ENCODE measurements around the gene DIAPH3.
A peak's percentile ranks its signal among the peaks of the same experiment; 100 is the strongest.

The DIAPH3 gene

DNA sequence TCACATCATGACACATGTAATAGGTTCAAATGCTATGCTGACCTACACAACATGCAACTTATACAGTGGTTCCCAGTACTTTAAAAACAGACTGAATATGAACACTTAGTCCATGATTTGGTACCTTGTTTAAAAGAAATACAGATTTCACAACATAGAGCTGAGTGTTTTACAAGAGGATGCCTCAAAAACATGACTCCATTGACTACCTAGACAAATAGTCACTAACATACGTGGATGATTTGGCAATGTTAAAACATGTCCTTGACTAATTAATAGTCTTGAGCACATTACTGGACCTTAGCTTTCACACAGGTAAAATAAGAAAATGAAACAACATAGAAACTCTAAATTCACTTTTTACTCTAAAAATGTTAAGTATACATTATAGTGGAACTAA lies 300.1 kb downstream of the DIAPH3 start:
- no peak for DNase-seq

DNA sequence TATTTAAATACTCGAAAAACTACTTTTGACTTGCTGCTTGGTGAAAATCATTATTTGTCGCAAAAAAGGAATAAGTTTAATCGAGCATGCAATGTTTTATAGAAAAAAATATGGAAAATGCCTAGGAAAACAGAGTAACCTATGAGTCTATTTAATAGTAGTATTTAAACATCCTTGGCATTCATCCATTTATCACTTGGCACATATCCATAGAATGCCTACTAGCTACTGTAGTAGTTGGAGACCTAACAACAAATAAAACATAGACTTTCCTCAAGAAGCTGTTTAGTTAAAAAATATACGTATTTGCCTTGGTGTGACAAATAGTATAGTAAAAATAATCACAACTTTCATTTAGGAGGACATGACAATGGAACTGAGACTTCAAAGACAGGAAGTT lies 302.1 kb downstream of the DIAPH3 start:
- no peak for DNase-seq

- no peak for DNase-seq
Measured at GRCh38 chr13:59856281-59856810, 307.4 kb downstream of the DIAPH3 start.

DNA sequence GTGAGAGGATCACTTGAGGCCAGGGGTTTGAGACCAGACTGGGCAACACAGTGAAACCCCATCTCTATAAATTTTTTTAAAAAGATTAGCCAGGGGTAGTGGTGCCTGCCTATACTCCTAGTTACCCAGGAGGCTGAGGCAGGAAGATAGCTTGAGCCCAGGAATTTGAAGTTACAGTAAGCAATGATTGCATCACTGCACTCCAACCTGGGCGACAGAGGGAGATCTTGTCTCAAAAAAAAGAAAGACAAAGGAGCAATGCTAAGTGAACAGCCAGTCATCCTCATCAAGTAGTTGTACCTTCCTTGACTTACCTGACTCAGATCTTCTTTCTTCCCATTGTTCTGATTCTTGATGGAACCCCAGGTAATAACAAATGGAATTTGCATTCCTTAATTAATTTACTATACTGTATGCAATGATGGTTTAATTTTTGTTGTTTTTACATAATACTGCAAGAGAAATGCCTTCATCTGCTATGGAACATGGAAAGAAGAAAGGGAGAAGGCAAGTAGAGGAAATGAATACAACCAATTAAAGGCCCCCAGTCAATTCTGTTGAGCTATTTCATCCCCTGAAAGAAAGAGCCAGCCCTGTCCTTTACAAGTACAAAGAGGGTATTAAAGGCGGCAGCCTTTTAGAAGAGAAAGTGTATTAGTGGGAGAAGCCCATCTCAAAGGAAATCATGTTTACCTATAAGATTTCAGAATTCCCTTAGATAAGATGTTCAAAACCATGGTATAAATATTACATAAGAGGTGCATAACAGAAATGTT lies 316.7 kb downstream of the DIAPH3 start:
- no peak for DNase-seq

- DNase-seq = no peak
Measured at GRCh38 chr13:59843040-59843439, 320.7 kb downstream of the DIAPH3 start.

DNA sequence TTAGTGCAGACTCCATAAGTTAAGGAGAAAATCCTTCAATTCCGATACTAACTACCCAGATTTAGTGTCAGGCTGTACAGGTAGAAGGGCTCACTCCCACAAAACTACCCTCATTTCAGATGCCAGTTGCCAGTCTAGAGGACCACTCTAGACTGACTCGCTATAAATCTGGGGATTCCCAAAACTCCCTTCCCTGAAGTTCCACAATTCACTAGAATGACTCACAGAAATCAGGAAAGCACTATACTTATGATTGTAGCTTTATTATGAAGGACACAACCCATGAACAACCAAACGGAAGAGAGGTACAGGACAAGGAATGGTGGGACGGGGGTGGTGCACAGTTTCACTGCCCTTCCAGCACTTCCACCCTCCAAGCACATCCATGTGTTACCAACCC lies 321.2 kb downstream of the DIAPH3 start:
- no peak for DNase-seq

DNA sequence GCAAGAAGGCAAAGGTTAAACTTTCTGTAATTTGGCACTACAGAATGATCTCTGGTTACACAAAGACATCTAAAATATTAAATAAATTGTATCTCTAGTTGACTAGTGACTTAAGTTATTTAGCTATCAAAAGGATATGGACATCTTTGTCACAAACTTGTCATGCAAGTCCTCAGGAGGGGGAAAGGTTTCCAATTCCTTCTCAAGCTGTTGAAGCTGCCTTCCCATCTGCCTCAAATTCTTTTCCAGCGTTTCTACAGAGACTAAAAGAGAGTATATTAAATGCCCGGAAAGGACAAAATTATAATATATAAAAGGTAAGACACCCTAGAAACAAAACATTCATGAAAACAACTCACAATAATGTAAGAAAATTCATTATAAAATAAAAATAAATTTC lies 324.5 kb downstream of the DIAPH3 start:
- DNase-seq = no peak

DNA sequence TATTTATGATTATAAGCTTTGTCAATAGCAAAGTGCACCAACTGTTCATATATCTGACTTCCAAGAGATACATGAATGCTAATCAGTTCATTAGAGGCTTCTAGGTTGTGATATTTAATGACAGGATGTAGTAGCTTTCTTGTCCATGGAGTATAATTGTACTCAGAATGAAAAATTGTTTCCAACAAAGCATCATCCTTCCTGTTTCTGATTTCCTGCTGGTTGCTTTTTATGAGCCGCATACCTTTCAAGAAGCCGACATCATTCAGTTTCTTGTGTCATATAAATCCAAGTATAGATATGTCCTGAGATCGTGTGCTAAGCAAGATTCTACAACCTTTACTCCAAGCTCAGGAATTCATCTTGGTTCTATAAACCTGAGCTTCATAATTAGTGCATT lies 326.6 kb downstream of the DIAPH3 start:
- DNase-seq = no peak

DNA sequence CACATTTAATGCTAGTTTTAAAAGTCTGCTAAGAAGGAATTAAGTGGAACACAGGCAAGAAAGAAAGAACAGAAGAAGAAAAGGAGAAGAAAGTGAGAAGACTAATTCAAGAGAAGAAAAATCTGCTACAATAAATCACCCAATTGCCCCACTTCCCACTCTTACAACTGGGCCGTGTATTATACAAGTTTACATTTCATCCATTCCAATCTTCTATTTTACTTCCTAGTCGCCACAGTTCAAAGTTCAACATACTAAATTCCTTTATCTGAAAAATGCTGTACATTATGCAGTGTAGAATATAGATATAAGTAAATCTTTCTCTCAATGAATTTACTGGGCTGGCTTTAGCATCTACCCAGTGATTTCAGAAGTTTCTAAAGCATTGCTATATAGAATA lies 328.2 kb downstream of the DIAPH3 start:
- DNase-seq = no peak

- no peak for DNase-seq
Measured at GRCh38 chr13:59834801-59835200, 328.9 kb downstream of the DIAPH3 start.

DNA sequence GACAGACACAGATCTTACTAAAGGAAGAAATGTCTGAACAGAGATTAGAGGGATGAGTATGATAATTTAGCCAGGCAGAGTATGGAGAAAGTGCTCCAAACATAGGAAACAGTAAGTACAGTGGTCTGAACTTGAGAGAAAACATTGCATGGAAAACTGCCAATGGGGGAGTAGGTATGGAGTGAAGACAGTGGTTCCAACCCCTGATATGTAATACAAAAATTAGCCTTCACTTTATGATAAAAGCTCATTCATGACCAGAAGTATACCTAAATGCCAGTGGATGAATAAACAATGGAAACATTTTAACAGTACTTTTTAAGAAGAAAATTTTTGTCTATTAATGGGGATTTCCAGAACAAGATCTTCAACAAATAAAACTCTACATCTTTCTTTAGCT lies 334.0 kb downstream of the DIAPH3 start:
- no peak for DNase-seq

GRCh38 chr13:59823486-59823885 lies 340.2 kb downstream of the DIAPH3 start:
- no peak for DNase-seq

- no peak for DNase-seq
Measured at GRCh38 chr13:59809564-59809963, 354.2 kb downstream of the DIAPH3 start.

- no peak for DNase-seq
Measured at GRCh38 chr13:59806801-59807200, 356.9 kb downstream of the DIAPH3 start.

DNA sequence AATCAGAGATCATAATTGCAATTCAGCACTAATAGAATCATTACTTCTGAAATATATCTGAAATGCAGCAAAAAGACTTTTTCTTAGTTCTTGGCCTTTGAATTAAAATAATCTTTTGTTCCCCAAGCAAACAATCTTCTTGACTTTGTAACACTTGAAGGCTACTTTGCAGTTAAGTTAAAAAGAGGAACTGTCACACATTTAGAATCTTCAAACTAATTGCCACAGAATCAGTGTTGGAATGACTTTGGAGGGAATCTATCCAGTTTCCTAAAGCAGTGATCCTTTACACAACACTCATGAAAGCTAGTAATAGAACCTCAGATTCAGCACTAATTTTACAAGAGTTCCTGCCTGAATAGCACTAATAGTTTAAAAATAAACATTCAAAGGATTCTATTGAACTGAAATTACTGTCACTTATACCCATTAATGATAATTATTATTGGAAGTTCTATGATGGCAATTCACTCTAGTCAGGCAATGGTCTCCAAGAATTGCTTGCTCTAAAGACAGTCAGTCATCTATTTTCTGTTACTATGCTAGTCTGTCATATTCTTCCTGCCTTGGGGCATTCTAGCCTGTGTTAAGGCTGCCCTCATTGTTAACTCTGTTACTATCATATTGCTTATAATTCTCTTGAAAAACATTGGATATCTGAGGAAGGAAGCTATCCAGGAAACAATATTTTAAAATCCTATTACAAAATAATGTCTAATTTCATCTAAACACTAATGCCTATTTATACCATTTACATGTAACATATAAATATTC lies 362.4 kb downstream of the DIAPH3 start:
- DNase-seq = peak; percentile 8

DNA sequence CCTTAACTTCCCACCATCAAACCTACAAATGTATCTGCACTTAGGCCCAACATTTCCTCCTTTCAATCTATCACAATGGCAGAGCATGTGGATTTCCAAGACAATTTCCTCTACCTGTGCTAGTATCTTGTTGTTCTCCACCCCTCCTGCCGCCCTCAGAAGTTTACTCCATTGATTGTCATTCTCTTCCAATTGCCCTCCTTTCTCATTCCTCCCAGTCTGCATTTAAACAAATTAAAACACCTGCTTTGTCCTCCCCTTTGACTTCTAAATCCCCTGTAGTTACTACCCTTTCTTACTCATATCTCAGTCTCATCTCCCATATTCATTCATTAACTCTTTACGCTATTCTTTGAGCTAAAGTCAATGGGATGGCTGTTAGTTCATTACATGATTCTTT lies 370.6 kb downstream of the DIAPH3 start:
- no peak for DNase-seq

- no peak for DNase-seq
Measured at GRCh38 chr13:59790626-59791025, 373.1 kb downstream of the DIAPH3 start.

DNA sequence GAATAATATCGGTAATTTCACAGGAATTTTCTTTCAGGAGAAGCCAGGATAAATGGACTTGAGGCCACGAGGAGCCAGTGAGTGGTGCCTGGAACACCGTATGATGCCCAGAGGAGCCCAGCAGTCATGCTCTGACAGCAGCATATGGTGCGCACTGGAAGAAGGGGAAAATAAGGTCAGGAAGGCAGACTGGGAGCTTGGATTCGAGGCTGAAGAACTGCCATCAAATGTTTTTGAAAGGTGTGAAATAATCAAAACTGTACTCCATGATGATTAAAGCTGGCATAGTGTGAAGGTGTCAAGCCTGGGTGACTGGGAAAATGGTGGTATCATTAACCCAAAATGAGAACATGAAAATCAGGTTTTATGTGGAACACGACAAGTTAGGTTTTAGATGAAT lies 374.2 kb downstream of the DIAPH3 start:
- DNase-seq = no peak

DNA sequence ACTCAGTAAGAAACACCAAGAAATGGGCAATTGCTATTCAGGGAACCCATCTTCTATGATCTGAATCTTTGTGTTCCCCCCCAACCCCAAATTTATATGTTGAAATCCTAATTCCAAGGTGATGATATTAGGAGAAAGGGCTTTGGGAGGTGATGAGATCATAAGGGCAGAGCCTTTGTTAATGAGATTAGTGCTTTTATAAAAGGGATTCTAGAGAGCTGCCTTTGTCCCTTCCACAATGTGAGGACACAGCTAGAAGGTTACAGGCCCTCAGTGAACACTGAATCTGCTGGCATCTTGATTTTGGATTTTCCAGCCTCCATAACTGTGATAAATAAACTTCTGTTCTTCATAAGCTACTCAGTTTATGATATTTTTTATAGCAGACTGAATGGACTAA lies 376.0 kb downstream of the DIAPH3 start:
- DNase-seq = no peak

GRCh38 chr13:59782696-59783095 lies 381.0 kb downstream of the DIAPH3 start:
- no peak for DNase-seq

DNA sequence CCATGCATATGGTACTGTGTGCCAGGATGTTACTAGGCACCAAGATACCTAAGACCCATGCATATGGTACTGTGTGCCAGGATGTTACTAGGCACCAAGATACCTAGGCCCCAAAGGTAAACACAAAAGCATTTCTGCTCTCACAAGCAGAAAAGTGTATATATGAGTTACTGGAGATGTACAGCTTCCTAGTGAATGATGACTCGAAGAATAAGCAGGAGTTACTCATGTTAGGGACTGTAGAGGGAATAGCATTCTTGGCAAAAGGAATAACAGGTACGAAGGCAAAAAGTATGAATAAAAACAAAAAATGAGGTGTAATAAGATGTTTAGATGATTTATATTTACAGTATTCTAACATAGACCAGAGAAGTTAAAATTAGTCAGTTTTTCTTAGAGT lies 383.7 kb downstream of the DIAPH3 start:
- no peak for DNase-seq

- no peak for DNase-seq
Measured at GRCh38 chr13:59776924-59777690, 386.6 kb downstream of the DIAPH3 start.

- no peak for DNase-seq
Measured at GRCh38 chr13:59774491-59774971, 389.2 kb downstream of the DIAPH3 start.
